Endothelial cell of umbilical vein (primary cell): ENCODE measurements around the gene TLE3. TPM values are rescaled to one million over a fixed set of nuclear protein-coding genes. Genes with fewer than 3 reads are reported as not detected.

ENCODE experiments used
- BruUV-seq: library from RNA; stranded (reverse); fragments of 400-500 nt; replicated peaks from 2 replicates; lab custom pipeline; 2021; lab: Mats Ljungman, UMichigan
- CTCF ChIA-PET: fragments of 300-600, 350-600 bp; sonication (Branson Sonifier 250); formaldehyde crosslinking; loops from one replicate; lab custom pipeline; 2021; ENCODE audit warnings: antibody characterized with exemption, inconsistent platforms; lab: Charles Lee
- POLR2A ChIA-PET: fragments of 300-600, 350-600 bp; sonication (Branson Sonifier 250); formaldehyde crosslinking; loops from one replicate; lab custom pipeline; 2021; ENCODE audit warnings: antibody characterized with exemption, inconsistent platforms; lab: Charles Lee
- DNase-seq: peaks from one replicate; pipeline ENCODE4 v3.0.0-alpha.2; 2011; ENCODE audit warnings: low read depth, low spot score
- FAIRE-seq: peaks from 2 replicates; lab custom pipeline; 2011; peaks lifted over from hg19 to GRCh38; lab: Jason Lieb, UNC
- H2AFZ ChIP-seq: 2 replicates; pipeline ENCODE4 v1.6.0; 2012; ENCODE audit warnings: low read depth, low read length, control low read depth, inconsistent platforms
- H3K27ac ChIP-seq: 2 replicates; pipeline ENCODE4 v1.5.1; 2011; ENCODE audit warnings: low read depth, mild to moderate bottlenecking, control low read depth, low read length, moderate library complexity; ENCODE audit not compliant: insufficient read depth
- H3K27me3 ChIP-seq, 2 experiments: 2 replicates each; pipeline versions ENCODE4 v1.6.0 to v1.6.1; 2011; ENCODE audit warnings: low read length in 2 of 2, mixed read lengths in 1 of 2; ENCODE audit not compliant: control insufficient read depth in 2 of 2, insufficient read depth in 2 of 2
- H3K36me3 ChIP-seq, 2 experiments: 2 replicates in 1 of 2; 3 replicates in 1 of 2; pipeline ENCODE4 v1.5.1; 2011; ENCODE audit warnings: low read length in 2 of 2, mild to moderate bottlenecking in 1 of 2, moderate library complexity in 1 of 2; ENCODE audit not compliant: control insufficient read depth in 2 of 2, insufficient read depth in 2 of 2; ENCODE audit errors: extremely low read depth in 1 of 2
- H3K4me1 ChIP-seq: 3 replicates; pipeline ENCODE4 v1.5.1; 2011; ENCODE audit warnings: mild to moderate bottlenecking, low read length; ENCODE audit not compliant: control insufficient read depth, insufficient read depth; ENCODE audit errors: extremely low read depth
- H3K4me2 ChIP-seq: 2 replicates; pipeline ENCODE4 v1.6.1; 2011; ENCODE audit warnings: low read length, control low read depth, mixed read lengths; ENCODE audit not compliant: insufficient read depth
- H3K4me3 ChIP-seq, 3 experiments: fragments of 200-600 bp in 1 of 3; sonication (generic), shearing (Covaris generic) in 1 of 3; replicated peaks in 1 of 3; 2 replicates each; pipeline ENCODE4 v1.5.1; 2011 to 2016; ENCODE audit warnings: control low read depth in 3 of 3, low read length in 3 of 3, mild to moderate bottlenecking in 2 of 3, inconsistent platforms in 1 of 3, low read depth in 1 of 3, moderate library complexity in 1 of 3; ENCODE audit not compliant: insufficient read depth in 1 of 3
- H3K79me2 ChIP-seq: 2 replicates; pipeline ENCODE4 v1.6.0; 2012; ENCODE audit warnings: low read length, inconsistent platforms; ENCODE audit not compliant: control insufficient read depth, insufficient read depth
- H3K9ac ChIP-seq: replicated peaks from 2 replicates; pipeline ENCODE3; 2011; ENCODE audit warnings: low read length, control low read depth; ENCODE audit not compliant: insufficient read depth; ENCODE audit errors: extremely low read depth
- H3K9me1 ChIP-seq: replicated peaks from 3 replicates; pipeline ENCODE4 v1.6.0; 2011; ENCODE audit warnings: mild to moderate bottlenecking, low read length; ENCODE audit not compliant: control insufficient read depth, insufficient read depth; ENCODE audit errors: extremely low read depth
- H3K9me3 ChIP-seq: replicated peaks from 2 replicates; pipeline ENCODE4 v1.5.1; 2012; ENCODE audit warnings: low read length, inconsistent platforms; ENCODE audit not compliant: control insufficient read depth, insufficient read depth
- H4K20me1 ChIP-seq: replicated peaks from 2 replicates; pipeline ENCODE3; 2011; ENCODE audit warnings: mild to moderate bottlenecking, low read length; ENCODE audit not compliant: control insufficient read depth, insufficient read depth; ENCODE audit errors: extremely low read depth
- CTCF ChIP-seq, 2 donors: IDR thresholded peaks; 1 replicate in 1 of 2; 2 replicates in 1 of 2; pipeline ENCODE4 v1.5.1; 2011; ENCODE audit warnings: low read length in 2 of 2, mild to moderate bottlenecking in 2 of 2, moderate library complexity in 2 of 2, control low read depth in 1 of 2, inconsistent platforms in 1 of 2, low read depth in 1 of 2; ENCODE audit not compliant: insufficient read depth in 1 of 2; ENCODE audit errors: extremely low read depth in 1 of 2
- EZH2 ChIP-seq: IDR thresholded peaks from 2 replicates; pipeline ENCODE4 v1.6.1; 2012; ENCODE audit warnings: borderline replicate concordance, low read depth, mild to moderate bottlenecking, moderate library complexity, low read length, inconsistent platforms; ENCODE audit not compliant: severe bottlenecking
- FOS ChIP-seq: IDR thresholded peaks from 2 replicates; pipeline ENCODE4 v1.6.1; 2011; ENCODE audit warnings: mild to moderate bottlenecking, low read length, moderate library complexity, borderline replicate concordance; ENCODE audit not compliant: insufficient read depth
- MAX ChIP-seq: IDR thresholded peaks from 2 replicates; pipeline ENCODE4 v1.6.1; 2011; ENCODE audit not compliant: insufficient read depth, insufficient read length
- MYC ChIP-seq: IDR thresholded peaks from one replicate; pipeline ENCODE4 v1.6.1; 2011; ENCODE audit warnings: mild to moderate bottlenecking, low read depth, low read length
- POLR2A ChIP-seq: IDR thresholded peaks from 2 replicates; pipeline ENCODE4 v1.6.1; 2012; ENCODE audit warnings: low read depth, mild to moderate bottlenecking, control low read depth, low read length
- dilution Hi-C: fragments of 300-500 bp; cut with MboI; formaldehyde crosslinking; loops from one replicate; pipeline ENCODE4 v1.15.0; 2019; ENCODE audit warnings: low sequenced_read_pairs; ENCODE audit not compliant: extremely low pct_ligation_motif_present
- intact Hi-C: fragments of 100-400 bp; cut with micrococcal nuclease; formaldehyde crosslinking; loops from one replicate; pipeline ENCODE4 v1.10.0; 2022
- polyA plus RNA-seq, 4 experiments: library from polyadenylated mRNA; depleted of rRNA in 3 of 4; stranded (reverse) in 3 of 4; unstranded in 1 of 4; fragments of >200 nt; gene quantifications; 2 replicates each; pipeline versions ENCODE4 v1.2.1 to v1.2.3, GENCODE V29; 2011 to 2012; ENCODE audit warnings: missing spikeins in 1 of 4
- total RNA-seq: library from RNA; stranded (reverse); gene quantifications from 2 replicates; pipeline ENCODE4 v1.2.3, GENCODE V29; 2021

The TLE3 gene
- total and polyA plus RNA-seq, 2 donors (not counting 3 experiments of a cell fraction or from before 2014, with no cell fraction given), result 40.5 to 56.9 TPM

GRCh38 chr15:70133296-70133695 lies 35.6 kb upstream of the TLE3 start:
- DNase-seq, result no peak
- Histone ChIP-seq H4K20me1 (no peaks in the 10 kb centered on the region), H3K4me3 (no peak overlapping the region), H3K9me1 (no peaks in the 10 kb centered on the region), H3K27ac (no peak overlapping the region), H3K4me2 (no peak overlapping the region), H3K9me3 (no peaks in the 10 kb centered on the region), H3K79me2 (no peaks in the 10 kb centered on the region), H3K9ac (no peak overlapping the region), H2AFZ (no peak overlapping the region), H3K27me3 (peaks cover 4 to 6% of the 10 kb centered on the region in 2 experiments), H3K4me1 (no peaks in the 10 kb centered on the region), H3K36me3 (no peaks in the 10 kb centered on the region)
- ChIA-PET CTCF (interaction anchor here (1.2 kb wide), 1 partner anchor 21 kb away, joined by 3 read pairs; no protein-coding TSS in a partner anchor), POLR2A (no interaction called here)
- TF ChIP-seq MYC (no peak), FOS (no peak), EZH2 (no peak), MAX (no peak), CTCF (IDR thresholded peaks at IDR 0.05; ENCODE audit: extremely low read depth in 1 of 2, insufficient read depth in 1 of 2, low read depth in 1 of 2, low read length in 2 of 2) (no peak)
- intact Hi-C loops, result no loop called here
- BruUV-seq, result no TSS peak
- dilution Hi-C loops, result no loop called here
- FAIRE-seq, result no peak

- Histone ChIP-seq H4K20me1 (no peaks in the 10 kb centered on the region), H2AFZ (no peak overlapping the region), H3K9me1 (no peaks in the 10 kb centered on the region), H3K4me3 (no peak overlapping the region), H3K4me2 (no peak overlapping the region), H3K9ac (no peak overlapping the region), H3K27me3 (peaks cover 4 to 6% of the 10 kb centered on the region in 2 experiments), H3K4me1 (peaks cover 4% of the 10 kb centered on the region), H3K79me2 (no peaks in the 10 kb centered on the region), H3K27ac (no peak overlapping the region), H3K36me3 (no peaks in the 10 kb centered on the region), H3K9me3 (no peaks in the 10 kb centered on the region)
- FAIRE-seq (no peak), DNase-seq (no peak)
- CTCF ChIA-PET, result interaction anchor here (1.3 kb wide), 1 partner anchor 11 kb away, joined by 3 read pairs; no protein-coding TSS in a partner anchor
- BruUV-seq, result no TSS peak
- POLR2A ChIA-PET, result no interaction called here
- dilution Hi-C loops, result no loop called here
- intact Hi-C loops, result no loop called here
- no peak for TF ChIP-seq POLR2A
- TF ChIP-seq MAX, result no peak
Observed at GRCh38 chr15:70132571-70132970, 34.9 kb upstream of the TLE3 start.
